Transverse colon (tissue), 4 donors: ENCODE data around the gene SLFN5. TPM values are rescaled to one million over a fixed set of nuclear protein-coding genes. Genes with fewer than 3 reads are reported as not detected.
"Not testable (repeated sequence)": the region's sequence is repeated elsewhere in the genome, so short reads cannot be mapped to it uniquely, and the experiment has no call there.

Experiments
- DNase-seq: peaks from one replicate; pipeline ENCODE4 v3.0.0-alpha.2; 2019
- H3K27ac ChIP-seq, 4 donors: fragments of 200-600 bp; sonication (generic); 2 replicates each; pipeline ENCODE4 v1.5.1; 2016 to 2018; ENCODE audit warnings: inconsistent platforms in 4 of 4
- H3K27me3 ChIP-seq: fragments of 200-600 bp; sonication (generic); 2 replicates; pipeline ENCODE4 v1.5.1; 2017; ENCODE audit warnings: inconsistent platforms
- H3K36me3 ChIP-seq, 4 donors: fragments of 200-600 bp; sonication (generic); 2 replicates each; pipeline ENCODE4 v1.5.1; 2017 to 2019; ENCODE audit warnings: inconsistent platforms in 4 of 4
- H3K4me1 ChIP-seq, 4 donors: fragments of 200-600 bp; sonication (generic); 2 replicates each; pipeline ENCODE4 v1.5.1; 2017 to 2020; ENCODE audit warnings: inconsistent platforms in 4 of 4
- H3K4me3 ChIP-seq, 4 donors: fragments of 200-600 bp; sonication (generic); 1 replicate in 1 of 4; 2 replicates in 3 of 4; pipeline versions ENCODE4 v1.5.1 to v1.6.1; 2017 to 2019; ENCODE audit warnings: inconsistent platforms in 4 of 4
- H3K9me3 ChIP-seq, 2 donors: fragments of 200-600 bp; sonication (generic); 2 replicates each; pipeline ENCODE4 v1.5.1; 2017 to 2019; ENCODE audit warnings: inconsistent platforms in 2 of 2
- EP300 ChIP-seq: sonication (generic); formaldehyde crosslinking; IDR thresholded peaks from one replicate; pipeline ENCODE4 v1.6.1; 2017; ENCODE audit warnings: antibody characterized with exemption, low read depth
- POLR2A ChIP-seq: fragments of 450-650 bp; IDR thresholded peaks from one replicate; pipeline ENCODE4 v1.6.1; 2016; ENCODE audit warnings: antibody characterized with exemption, mild to moderate bottlenecking, moderate library complexity
- POLR2AphosphoS5 ChIP-seq, 3 donors: sonication (generic); formaldehyde crosslinking; IDR thresholded peaks; one replicate each; pipeline ENCODE4 v1.6.1; 2016; ENCODE audit warnings: antibody characterized with exemption in 3 of 3
- WGBS, 2 donors: methylation state at CpG; one replicate each; pipeline ENCODE4 v1.1.5; 2018; ENCODE audit warnings: low coverage in 1 of 2; 5-methylcytosine and 5-hydroxymethylcytosine counted together
- in situ Hi-C, 4 donors: fragments of 200-750 bp; cut with MboI; loops; one replicate each; pipeline versions ENCODE4 v1.15.0 to v1.15.1; 2017; ENCODE audit warnings: low sequenced_read_pairs in 3 of 4, low pct_ligation_motif_present in 1 of 4, low pct_unique_long_range_greater_than_20kb in 1 of 4
- intact Hi-C: fragments of 100-400 bp; cut with DNase I; formaldehyde crosslinking; loops from one replicate; pipeline ENCODE4 v1.15.1; 2023; ENCODE audit warnings: low total_unique reads
- total RNA-seq, 4 donors: library from RNA; depleted of rRNA; stranded (reverse); fragments of >200 nt; gene quantifications; one replicate each; pipeline ENCODE4 v1.1.0, GENCODE V29; 2016
- TF ChIP-seq, protein P1 (sequence below), 5 experiments: fragments of 200-600 bp in 3 of 5; fragments of 450-650 bp in 2 of 5; sonication (generic) in 3 of 5; IDR thresholded peaks; 1 replicate in 2 of 5; 2 replicates in 3 of 5; pipeline ENCODE4 v1.5.1; 2016 to 2017; ENCODE audit warnings: antibody characterized with exemption in 5 of 5, inconsistent platforms in 3 of 5, mild to moderate bottlenecking in 2 of 5, moderate library complexity in 1 of 5

The SLFN5 gene
- total RNA-seq, 4 donors from 2014 or later, result 2.8 to 14.0 (median 5.7) TPM

DNA sequence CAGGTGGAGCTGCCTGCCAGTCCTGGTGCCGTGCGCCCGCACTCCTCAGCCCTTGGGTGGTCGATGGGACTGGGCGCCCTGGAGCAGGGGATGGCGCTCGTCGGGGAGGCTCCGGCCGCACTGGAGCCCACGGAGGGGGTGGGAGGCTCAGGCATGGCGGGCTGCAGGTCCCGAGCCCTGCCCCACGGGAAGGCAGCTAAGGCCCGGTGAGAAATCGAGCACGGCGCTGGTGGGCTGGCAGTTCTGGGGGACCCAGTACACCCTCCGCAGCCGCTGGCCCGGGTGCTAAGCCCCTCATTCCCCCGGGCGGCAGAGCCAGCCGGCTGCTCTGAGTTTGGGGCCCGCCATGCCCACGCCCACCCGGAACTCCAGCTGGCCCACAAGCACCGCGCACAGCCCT, 36.0 kb downstream of the SLFN5 start:
- H3K4me1 ChIP-seq, H3K4me3 ChIP-seq, H3K9me3 ChIP-seq, in situ Hi-C loops, H3K27ac ChIP-seq, H3K36me3 ChIP-seq, DNase-seq, H3K27me3 ChIP-seq, intact Hi-C loops: not testable (repeated sequence)
- WGBS, 2 donors, result 97% methylated on average over 25 of the region's 29 CpGs; no CpG with 5 or more reads in 1 of the 2 donors

DNA sequence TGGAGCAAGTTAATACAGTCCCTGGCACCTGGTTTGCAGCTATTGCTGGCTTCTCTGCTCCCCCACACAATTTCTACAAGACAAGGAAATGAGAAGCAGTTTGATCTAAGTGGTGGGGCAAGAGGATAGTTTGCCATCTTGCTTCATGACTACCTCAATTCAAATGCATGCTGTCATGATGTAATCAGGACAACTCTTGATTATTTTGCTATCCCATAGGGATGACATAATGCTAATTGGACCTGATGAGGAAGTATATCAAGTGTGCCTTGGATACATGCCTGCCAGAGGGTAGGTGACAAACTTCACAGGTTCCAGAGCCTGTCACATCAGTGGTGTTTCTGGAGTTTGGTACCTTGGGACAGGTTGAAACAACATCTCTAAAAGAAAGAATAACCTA, 40.9 kb downstream of the SLFN5 start:
- H3K27me3 ChIP-seq, result no peaks in the 10 kb centered on the region
- no peaks in the 10 kb centered on the region for H3K4me1 ChIP-seq
- no peak overlapping the region for H3K27ac ChIP-seq
- DNase-seq, result no peak
- no peak overlapping the region for H3K4me3 ChIP-seq
- TF ChIP-seq POLR2AphosphoS5 (IDR thresholded peaks at IDR 0.05) (no peak), EP300 (no peak), POLR2A (no peak)
- TF ChIP-seq, protein P1, sequence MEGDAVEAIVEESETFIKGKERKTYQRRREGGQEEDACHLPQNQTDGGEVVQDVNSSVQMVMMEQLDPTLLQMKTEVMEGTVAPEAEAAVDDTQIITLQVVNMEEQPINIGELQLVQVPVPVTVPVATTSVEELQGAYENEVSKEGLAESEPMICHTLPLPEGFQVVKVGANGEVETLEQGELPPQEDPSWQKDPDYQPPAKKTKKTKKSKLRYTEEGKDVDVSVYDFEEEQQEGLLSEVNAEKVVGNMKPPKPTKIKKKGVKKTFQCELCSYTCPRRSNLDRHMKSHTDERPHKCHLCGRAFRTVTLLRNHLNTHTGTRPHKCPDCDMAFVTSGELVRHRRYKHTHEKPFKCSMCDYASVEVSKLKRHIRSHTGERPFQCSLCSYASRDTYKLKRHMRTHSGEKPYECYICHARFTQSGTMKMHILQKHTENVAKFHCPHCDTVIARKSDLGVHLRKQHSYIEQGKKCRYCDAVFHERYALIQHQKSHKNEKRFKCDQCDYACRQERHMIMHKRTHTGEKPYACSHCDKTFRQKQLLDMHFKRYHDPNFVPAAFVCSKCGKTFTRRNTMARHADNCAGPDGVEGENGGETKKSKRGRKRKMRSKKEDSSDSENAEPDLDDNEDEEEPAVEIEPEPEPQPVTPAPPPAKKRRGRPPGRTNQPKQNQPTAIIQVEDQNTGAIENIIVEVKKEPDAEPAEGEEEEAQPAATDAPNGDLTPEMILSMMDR (IDR thresholded peaks at IDR 0.05), result no peak
- intact Hi-C loops (no loop called here), in situ Hi-C loops (no loop called here)
- no peaks in the 10 kb centered on the region for H3K9me3 ChIP-seq
- no peaks in the 10 kb centered on the region for H3K36me3 ChIP-seq

DNA sequence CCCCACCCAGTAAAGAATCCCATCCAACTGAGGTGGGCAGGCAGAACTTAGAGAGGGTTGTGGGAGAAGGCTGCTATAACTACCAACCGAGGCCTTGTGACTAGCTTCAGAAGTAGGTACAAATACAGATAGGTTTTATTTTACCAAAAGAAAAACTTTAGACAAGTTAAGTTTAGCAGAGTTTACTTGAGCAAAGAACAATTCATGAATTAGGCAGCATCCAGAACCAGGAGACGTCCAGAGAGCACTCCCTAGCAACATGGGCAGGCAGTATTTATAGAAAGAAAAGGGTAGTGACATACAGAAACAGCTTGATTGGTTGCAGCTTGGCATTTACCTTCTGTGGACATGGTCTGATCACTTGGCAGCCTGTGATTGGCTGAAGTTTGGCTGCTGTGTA, 42.1 kb downstream of the SLFN5 start:
- no peak overlapping the region for H3K27ac ChIP-seq
- H3K27me3 ChIP-seq, result no peaks in the 10 kb centered on the region
- 60 to 76% methylated on average over 1 to 2 of the region's 2 CpGs for WGBS, 2 donors
- in situ Hi-C loops (no loop called here), intact Hi-C loops (no loop called here)
- H3K9me3 ChIP-seq, result no peaks in the 10 kb centered on the region
- no peak for TF ChIP-seq POLR2AphosphoS5 (IDR thresholded peaks at IDR 0.05)
- no peak for TF ChIP-seq EP300
- no peak for TF ChIP-seq POLR2A
- TF ChIP-seq, protein P1 (IDR thresholded peaks at IDR 0.05), result no peak
- no peak for DNase-seq
- no peaks in the 10 kb centered on the region for H3K36me3 ChIP-seq
- no peak overlapping the region for H3K4me3 ChIP-seq
- no peaks in the 10 kb centered on the region for H3K4me1 ChIP-seq

DNA sequence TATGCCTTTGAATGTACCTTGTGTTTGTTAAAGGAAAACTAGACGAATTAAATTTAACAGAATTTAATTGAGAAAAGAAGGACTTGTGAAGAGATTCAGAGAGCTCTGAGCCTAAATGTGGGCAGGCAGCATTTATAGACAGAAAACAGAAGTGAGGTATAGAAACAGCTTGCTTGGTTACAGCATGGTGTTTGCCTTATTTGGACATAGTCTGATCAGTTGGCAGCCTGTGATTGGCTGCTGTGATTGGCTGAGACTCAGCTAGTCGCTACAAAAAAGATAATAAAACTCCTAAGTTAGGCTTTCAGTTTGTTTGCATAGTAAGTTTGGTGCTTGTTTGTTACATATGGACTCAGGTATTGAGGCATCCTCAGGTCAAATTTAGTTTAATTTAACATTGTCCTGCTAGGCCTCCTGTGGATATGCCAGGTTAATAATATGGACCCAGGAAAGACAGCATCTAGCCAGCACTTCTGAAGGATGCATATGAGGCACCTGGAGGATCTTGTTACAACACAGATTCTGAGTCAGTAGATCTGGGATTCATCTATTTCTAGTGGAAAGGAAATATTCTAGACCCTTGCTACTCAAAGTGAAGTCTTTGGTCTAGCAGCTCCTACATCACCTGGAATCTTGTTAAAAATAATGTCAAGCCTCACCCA, 43.4 kb downstream of the SLFN5 start:
- DNase-seq, result no peak

More for the DNA sequence above, 43.4 kb downstream of the SLFN5 start:
- Histone ChIP-seq H3K27me3 (peaks cover 3% of the 10 kb centered on the region), H3K4me1 (no peaks in the 10 kb centered on the region), H3K4me3 (no peak overlapping the region), H3K27ac (no peak overlapping the region), H3K9me3 (no peaks in the 10 kb centered on the region), H3K36me3 (no peaks in the 10 kb centered on the region)
- TF ChIP-seq POLR2AphosphoS5 (IDR thresholded peaks at IDR 0.05) (no peak), EP300 (no peak), POLR2A (no peak)
- TF ChIP-seq, protein P1 (IDR thresholded peaks at IDR 0.05), result no peak
- 23 to 26% methylated on average over 2 of the region's 2 CpGs for WGBS, 2 donors
- in situ Hi-C loops, result no loop called here
- intact Hi-C loops, result no loop called here
